Inflammatory macrophage treated with lipopolysaccharide for 1 hour (primary cell): Measurements from ENCODE around the gene NPBWR2.

Source experiments
- DNase-seq, 2 donors: peaks; one replicate each; pipeline ENCODE4 v3.0.0-alpha.2; 2020 to 2022

Gene NPBWR2

GRCh38 chr20:64106981-64107735 lies at the start of gene NPBWR2:
Gene NPBWR2 (minus strand): TSS chr20:64107565. CDS start chr20:64106831, 734 bp downstream.
- DNase-seq: no peak

- DNase-seq: no peak
These were observed 48.9 kb upstream of the NPBWR2 start for GRCh38 chr20:64156136-64156885.

GRCh38 chr20:64155258-64156135 lies 48.1 kb upstream of the NPBWR2 start:
- DNase-seq: no peak

- no peak for DNase-seq
These were observed 47.4 kb upstream of the NPBWR2 start for GRCh38 chr20:64154590-64155257.

- no peak for DNase-seq
These were observed 46.7 kb upstream of the NPBWR2 start for GRCh38 chr20:64153861-64154589.

- no peak for DNase-seq
These were observed 46.0 kb upstream of the NPBWR2 start for GRCh38 chr20:64153410-64153809.

GRCh38 chr20:64152906-64153305 lies 45.5 kb upstream of the NPBWR2 start:
- DNase-seq: no peak

- DNase-seq: no peak
These were observed 44.5 kb upstream of the NPBWR2 start for GRCh38 chr20:64151633-64152530.

GRCh38 chr20:64150756-64151632 lies 43.6 kb upstream of the NPBWR2 start:
- DNase-seq: no peak

- DNase-seq: no peak
These were observed 42.6 kb upstream of the NPBWR2 start for GRCh38 chr20:64149809-64150560.

- no peak for DNase-seq
These were observed 41.8 kb upstream of the NPBWR2 start for GRCh38 chr20:64149141-64149540.

- no peak for DNase-seq
These were observed 41.2 kb upstream of the NPBWR2 start for GRCh38 chr20:64148581-64148980.

GRCh38 chr20:64146936-64147477 lies 39.6 kb upstream of the NPBWR2 start:
- no peak for DNase-seq

- no peak for DNase-seq
These were observed 39.1 kb upstream of the NPBWR2 start for GRCh38 chr20:64146301-64146935.

- no peak for DNase-seq
These were observed 38.3 kb upstream of the NPBWR2 start for GRCh38 chr20:64145458-64146300.

GRCh38 chr20:64144144-64144912 lies 37.0 kb upstream of the NPBWR2 start:
- DNase-seq: no peak
